OCI-LY7 (cell line): Measurements from ENCODE around the gene ANO9. TPM values are rescaled to one million over a fixed set of nuclear protein-coding genes. Genes with fewer than 3 reads are reported as not detected.

Experiments used
- BruUV-seq: library from RNA; stranded (reverse); fragments of 400-500 nt; replicated peaks from 2 replicates; lab custom pipeline; 2021; lab: Mats Ljungman, UMichigan
- CTCF ChIA-PET: fragments of 300-600 bp; sonication (Branson Sonifier 250); formaldehyde crosslinking; loops from one replicate; lab custom pipeline; 2022; ENCODE audit warnings: antibody characterized with exemption; ENCODE audit not compliant: unreplicated experiment; lab: Charles Lee
- POLR2A ChIA-PET: fragments of 300-600 bp; sonication (Branson Sonifier 250); formaldehyde crosslinking; loops from one replicate; lab custom pipeline; 2022; ENCODE audit warnings: antibody characterized with exemption; lab: Charles Lee
- DNase-seq: peaks from one replicate; pipeline ENCODE4 v3.0.0-alpha.2; 2015; ENCODE audit warnings: low spot score
- H2AFZ ChIP-seq: fragments of 200-600 bp; sonication (generic), shearing (Covaris generic); 2 replicates; pipeline ENCODE4 v1.6.1; 2014; ENCODE audit warnings: mild to moderate bottlenecking, antibody characterized with exemption, low read length, moderate library complexity
- H3K27ac ChIP-seq: fragments of 200-600 bp; sonication (generic); 2 replicates; pipeline ENCODE4 v1.5.1; 2014; ENCODE audit warnings: mixed run types, low read depth, mild to moderate bottlenecking, moderate library complexity, low read length, inconsistent platforms; ENCODE audit not compliant: poor library complexity, severe bottlenecking
- H3K36me3 ChIP-seq: fragments of 200-600 bp; sonication (generic); 2 replicates; pipeline ENCODE4 v1.6.1; 2014; ENCODE audit warnings: mild to moderate bottlenecking, antibody characterized with exemption, low read length, moderate library complexity, mixed read lengths; ENCODE audit not compliant: insufficient read depth
- H3K4me1 ChIP-seq: fragments of 200-600 bp; sonication (generic); 2 replicates; pipeline ENCODE4 v1.5.1; 2014; ENCODE audit warnings: mild to moderate bottlenecking, low read length; ENCODE audit not compliant: insufficient read depth, poor library complexity, severe bottlenecking
- H3K4me2 ChIP-seq: fragments of 200-600 bp; sonication (generic); 2 replicates; pipeline ENCODE4 v1.6.1; 2014; ENCODE audit warnings: mild to moderate bottlenecking, low read length
- H3K4me3 ChIP-seq: fragments of 200-600 bp; sonication (generic); 2 replicates; pipeline ENCODE4 v1.5.1; 2014; ENCODE audit warnings: mild to moderate bottlenecking, low read depth, low read length; ENCODE audit not compliant: poor library complexity, severe bottlenecking
- H3K79me2 ChIP-seq: fragments of 200-600 bp; sonication (generic); 2 replicates; pipeline ENCODE4 v1.6.1; 2016; ENCODE audit warnings: low read depth, mild to moderate bottlenecking, low read length, moderate library complexity, mixed read lengths; ENCODE audit not compliant: insufficient read depth
- H3K9me2 ChIP-seq: fragments of 200-600 bp; sonication (generic); 2 replicates; pipeline ENCODE4 v1.6.1; 2016; ENCODE audit warnings: mild to moderate bottlenecking, low read length, mixed read lengths; ENCODE audit not compliant: insufficient read depth
- H3K9me3 ChIP-seq: fragments of 200-600 bp; sonication (generic); 2 replicates; pipeline ENCODE4 v1.6.1; 2014; ENCODE audit warnings: mild to moderate bottlenecking, mixed run types, low read length, mixed read lengths
- H4K20me1 ChIP-seq: fragments of 200-600 bp; sonication (generic); 2 replicates; pipeline ENCODE4 v1.6.1; 2014; ENCODE audit warnings: mild to moderate bottlenecking, antibody characterized with exemption, low read length, moderate library complexity, mixed read lengths; ENCODE audit not compliant: insufficient read depth
- EZH2phosphoT487 ChIP-seq: fragments of 200-600 bp; sonication (generic); IDR thresholded peaks from 2 replicates; pipeline ENCODE4 v1.6.1; 2018; ENCODE audit warnings: low read depth, borderline replicate concordance, mild to moderate bottlenecking, mixed run types, antibody characterized with exemption, low read length, moderate library complexity, mixed read lengths
- intact Hi-C: fragments of 100-400 bp; cut with micrococcal nuclease; formaldehyde crosslinking; loops from one replicate; pipeline ENCODE4 v1.10.0; 2022; ENCODE audit not compliant: unreplicated experiment
- total RNA-seq, 2 experiments: library from RNA; depleted of rRNA in 1 of 2; stranded (reverse); fragments of >200 nt in 1 of 2; shearing (Covaris generic) in 1 of 2; gene quantifications; 2 replicates each; pipeline ENCODE4 v1.2.3, GENCODE V29; 2014 to 2022
- TF ChIP-seq, protein P1 (sequence below): fragments of 200-600 bp; sonication (generic); conservative IDR thresholded peaks from 2 replicates; pipeline ENCODE4 v1.5.1; 2014; ENCODE audit warnings: mild to moderate bottlenecking, antibody characterized with exemption, low read length, moderate library complexity, mixed read lengths

The ANO9 gene
- total RNA-seq, 2 experiments from 2014 or later: 25.7 to 27.6 TPM

DNA sequence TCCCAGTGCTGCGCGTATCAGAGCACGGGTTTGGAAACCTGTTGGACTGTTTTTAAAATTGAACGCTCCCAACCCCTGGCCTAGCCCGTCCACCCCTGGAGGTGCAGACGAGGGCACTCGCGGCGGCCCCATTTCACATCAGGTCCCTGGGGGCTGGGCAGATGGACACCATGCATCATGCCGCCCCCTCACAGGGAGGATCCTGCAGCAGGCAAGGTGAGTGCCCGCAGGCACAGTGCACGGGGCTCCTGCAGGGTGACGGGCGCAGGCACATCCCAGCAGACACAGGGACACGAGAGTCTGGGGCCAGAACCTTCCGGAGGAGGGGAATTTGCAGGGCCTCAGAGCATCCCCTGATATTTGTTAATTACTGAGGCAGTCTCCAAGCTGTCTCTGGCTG, 7.3 kb downstream of the ANO9 start:
- ChIA-PET CTCF (interaction anchor here (0.6 kb wide), 1 partner anchor 11 kb away, joined by 4 read pairs; no protein-coding TSS in a partner anchor), POLR2A (no interaction called here)
- Histone ChIP-seq H3K36me3 (no peaks in the 10 kb centered on the region), H3K4me2 (no peak overlapping the region), H3K4me1 (no peaks in the 10 kb centered on the region), H3K4me3 (no peak overlapping the region), H4K20me1 (no peaks in the 10 kb centered on the region), H3K9me2 (no peaks in the 10 kb centered on the region), H3K79me2 (no peaks in the 10 kb centered on the region), H3K9me3 (no peaks in the 10 kb centered on the region), H3K27ac (no peak overlapping the region), H2AFZ (no peak overlapping the region)
- no TSS peak for BruUV-seq
- no peak for TF ChIP-seq EZH2phosphoT487
- TF ChIP-seq, protein P1, sequence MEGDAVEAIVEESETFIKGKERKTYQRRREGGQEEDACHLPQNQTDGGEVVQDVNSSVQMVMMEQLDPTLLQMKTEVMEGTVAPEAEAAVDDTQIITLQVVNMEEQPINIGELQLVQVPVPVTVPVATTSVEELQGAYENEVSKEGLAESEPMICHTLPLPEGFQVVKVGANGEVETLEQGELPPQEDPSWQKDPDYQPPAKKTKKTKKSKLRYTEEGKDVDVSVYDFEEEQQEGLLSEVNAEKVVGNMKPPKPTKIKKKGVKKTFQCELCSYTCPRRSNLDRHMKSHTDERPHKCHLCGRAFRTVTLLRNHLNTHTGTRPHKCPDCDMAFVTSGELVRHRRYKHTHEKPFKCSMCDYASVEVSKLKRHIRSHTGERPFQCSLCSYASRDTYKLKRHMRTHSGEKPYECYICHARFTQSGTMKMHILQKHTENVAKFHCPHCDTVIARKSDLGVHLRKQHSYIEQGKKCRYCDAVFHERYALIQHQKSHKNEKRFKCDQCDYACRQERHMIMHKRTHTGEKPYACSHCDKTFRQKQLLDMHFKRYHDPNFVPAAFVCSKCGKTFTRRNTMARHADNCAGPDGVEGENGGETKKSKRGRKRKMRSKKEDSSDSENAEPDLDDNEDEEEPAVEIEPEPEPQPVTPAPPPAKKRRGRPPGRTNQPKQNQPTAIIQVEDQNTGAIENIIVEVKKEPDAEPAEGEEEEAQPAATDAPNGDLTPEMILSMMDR: no peak
- intact Hi-C loops: no loop called here
- DNase-seq: no peak

DNA sequence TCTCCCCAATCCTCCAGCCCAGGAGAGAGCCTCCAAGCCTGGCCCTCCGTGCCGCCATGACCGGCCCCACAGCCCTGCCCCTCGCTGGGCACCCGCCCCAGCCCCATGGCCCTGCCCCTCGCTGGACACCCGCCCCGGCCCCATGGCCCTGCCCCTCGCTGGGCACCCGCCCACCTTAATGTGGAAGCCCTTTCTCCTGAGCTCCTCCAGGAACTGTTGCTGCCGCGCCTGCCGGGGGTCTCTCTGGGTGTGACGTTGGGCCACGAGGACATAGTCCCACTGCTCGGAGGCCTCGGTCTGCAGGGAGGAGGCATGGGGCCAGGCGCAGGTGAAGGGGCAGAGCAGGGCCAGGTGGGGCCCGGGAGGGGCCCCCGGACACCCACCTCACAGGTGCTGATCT, 8.2 kb downstream of the ANO9 start:
- no peaks in the 10 kb centered on the region for H4K20me1 ChIP-seq
- no peak overlapping the region for H2AFZ ChIP-seq
- no peaks in the 10 kb centered on the region for H3K9me3 ChIP-seq
- intact Hi-C loops: no loop called here
- H3K4me1 ChIP-seq: no peaks in the 10 kb centered on the region
- no TSS peak for BruUV-seq
- H3K4me2 ChIP-seq: no peak overlapping the region
- ChIA-PET POLR2A (no interaction called here), CTCF (no interaction called here)
- TF ChIP-seq EZH2phosphoT487: no peak
- TF ChIP-seq, protein P1: no peak
- DNase-seq: no peak
- H3K4me3 ChIP-seq: no peak overlapping the region
- H3K36me3 ChIP-seq: no peaks in the 10 kb centered on the region
- no peak overlapping the region for H3K27ac ChIP-seq
- H3K79me2 ChIP-seq: no peaks in the 10 kb centered on the region
- H3K9me2 ChIP-seq: no peaks in the 10 kb centered on the region

DNA sequence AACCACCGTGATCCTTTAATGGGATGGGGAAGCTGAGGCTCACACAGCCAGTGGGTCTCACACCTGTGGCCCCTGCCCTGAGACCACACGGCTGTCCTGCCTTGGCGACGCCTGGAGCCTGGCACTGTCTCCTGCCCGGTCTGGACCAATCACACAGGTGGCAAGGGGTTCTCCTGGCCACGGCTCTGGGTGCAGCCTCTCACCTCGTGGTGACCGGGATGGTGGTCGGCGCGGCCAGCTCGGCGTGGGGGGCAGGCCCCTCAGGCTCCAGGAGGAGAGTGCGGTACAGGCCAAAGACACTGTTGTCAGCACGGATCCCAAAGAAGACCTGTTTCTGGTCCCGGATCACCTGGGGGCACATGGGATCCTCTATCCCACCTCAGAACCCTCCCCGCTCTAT, 8.7 kb downstream of the ANO9 start:
- H4K20me1 ChIP-seq: no peaks in the 10 kb centered on the region
- H2AFZ ChIP-seq: no peak overlapping the region
- no peaks in the 10 kb centered on the region for H3K36me3 ChIP-seq
- no peaks in the 10 kb centered on the region for H3K9me2 ChIP-seq
- DNase-seq: no peak
- ChIA-PET CTCF (no interaction called here), POLR2A (no interaction called here)
- BruUV-seq: no TSS peak
- no peak overlapping the region for H3K27ac ChIP-seq
- no peak overlapping the region for H3K4me2 ChIP-seq
- H3K79me2 ChIP-seq: no peaks in the 10 kb centered on the region
- H3K4me1 ChIP-seq: no peaks in the 10 kb centered on the region
- no peak overlapping the region for H3K4me3 ChIP-seq
- no peaks in the 10 kb centered on the region for H3K9me3 ChIP-seq
- TF ChIP-seq EZH2phosphoT487: no peak
- TF ChIP-seq, protein P1: no peak
- intact Hi-C loops: no loop called here
